Tongue (tissue), 2 donors: ENCODE results near the gene RAMACL. TPM values are rescaled to one million over a fixed set of nuclear protein-coding genes. Genes with fewer than 3 reads are reported as not detected.
"Not testable (repeated sequence)": the region's sequence is repeated elsewhere in the genome, so short reads cannot be mapped to it uniquely, and the experiment has no call there.

Source experiments
- DNase-seq: peaks from one replicate; pipeline ENCODE4 v3.0.0-alpha.2; 2015
- total RNA-seq: library from RNA; depleted of rRNA; stranded (reverse); fragments of >200 nt; gene quantifications from one replicate; pipeline ENCODE4 v1.2.3, GENCODE V29; 2014

The RAMACL gene
- total RNA-seq, 1 donor from 2014 or later = 3.4 TPM

DNA sequence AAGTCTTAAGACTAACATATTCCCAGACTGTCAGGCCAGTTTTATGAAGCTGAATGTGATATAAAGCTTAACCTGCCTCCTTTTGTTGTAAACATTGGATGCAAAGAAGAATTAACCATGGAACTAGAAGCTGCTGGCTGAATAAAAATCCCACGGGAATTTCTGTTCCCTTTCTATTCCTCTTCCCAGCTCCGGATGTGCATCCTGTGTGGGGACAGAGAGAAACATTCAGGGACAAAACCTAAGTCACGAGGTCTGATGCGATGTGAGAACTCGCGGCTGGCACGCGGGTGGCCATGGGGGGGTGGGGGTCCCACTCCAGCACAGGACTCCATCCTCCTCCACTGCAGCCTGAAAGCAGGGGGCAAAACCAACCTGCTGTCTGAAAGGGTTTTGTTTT is 32.2 kb downstream of the RAMACL start:
- DNase-seq = peak; percentile 29

DNA sequence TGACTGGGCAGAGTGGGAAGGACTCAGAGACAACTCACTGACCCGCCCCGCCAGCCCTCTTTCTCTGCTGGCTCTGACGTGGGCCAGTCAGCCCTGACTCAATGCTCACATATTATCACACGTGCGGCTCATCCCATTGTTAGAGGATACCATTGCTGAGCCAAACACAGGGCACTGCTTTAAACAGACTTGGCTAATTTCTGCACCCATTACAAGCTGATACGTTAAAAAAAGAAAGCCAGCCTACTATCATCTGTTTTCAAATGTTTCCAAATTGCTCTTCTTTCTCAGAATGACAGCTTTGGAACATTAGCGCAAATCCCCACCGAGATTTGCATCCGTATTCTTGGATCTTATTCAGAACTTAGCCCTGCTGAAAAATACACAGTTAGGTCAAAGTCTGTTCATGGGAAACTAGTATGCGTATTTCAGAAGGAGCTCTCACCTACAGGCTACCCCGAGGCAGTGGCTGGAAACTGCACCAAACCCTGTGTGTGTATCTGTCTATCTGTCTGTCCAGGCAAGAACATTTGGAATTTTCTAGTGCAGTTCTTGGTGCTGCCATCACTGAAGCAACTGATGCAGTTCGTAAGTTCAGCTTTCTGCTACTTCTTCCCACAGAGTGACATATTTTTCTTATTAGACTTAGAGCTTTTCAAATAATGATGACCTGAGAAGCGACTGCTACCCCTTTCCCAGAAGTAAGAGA is 32.8 kb downstream of the RAMACL start:
- peak; percentile 52 for DNase-seq

DNA sequence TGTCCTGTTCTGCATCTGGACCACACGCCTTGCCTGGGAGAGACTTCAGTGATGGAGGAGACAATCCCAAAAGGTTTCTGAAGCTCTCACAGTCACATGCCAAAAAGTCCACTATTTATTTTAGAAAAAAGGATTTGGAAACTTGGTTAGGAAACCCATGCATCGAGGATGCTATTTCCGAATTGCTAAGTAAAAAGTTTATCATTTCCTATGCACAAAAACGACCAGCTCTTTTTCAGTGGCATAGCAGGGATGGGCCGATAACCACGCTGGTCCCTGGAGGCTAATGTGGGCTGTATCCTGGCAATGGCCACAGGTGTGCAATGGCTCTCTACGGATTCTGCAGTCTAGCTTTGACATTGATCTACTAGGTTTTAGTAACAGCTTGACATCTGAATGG is 33.9 kb downstream of the RAMACL start:
- no peak for DNase-seq

DNA sequence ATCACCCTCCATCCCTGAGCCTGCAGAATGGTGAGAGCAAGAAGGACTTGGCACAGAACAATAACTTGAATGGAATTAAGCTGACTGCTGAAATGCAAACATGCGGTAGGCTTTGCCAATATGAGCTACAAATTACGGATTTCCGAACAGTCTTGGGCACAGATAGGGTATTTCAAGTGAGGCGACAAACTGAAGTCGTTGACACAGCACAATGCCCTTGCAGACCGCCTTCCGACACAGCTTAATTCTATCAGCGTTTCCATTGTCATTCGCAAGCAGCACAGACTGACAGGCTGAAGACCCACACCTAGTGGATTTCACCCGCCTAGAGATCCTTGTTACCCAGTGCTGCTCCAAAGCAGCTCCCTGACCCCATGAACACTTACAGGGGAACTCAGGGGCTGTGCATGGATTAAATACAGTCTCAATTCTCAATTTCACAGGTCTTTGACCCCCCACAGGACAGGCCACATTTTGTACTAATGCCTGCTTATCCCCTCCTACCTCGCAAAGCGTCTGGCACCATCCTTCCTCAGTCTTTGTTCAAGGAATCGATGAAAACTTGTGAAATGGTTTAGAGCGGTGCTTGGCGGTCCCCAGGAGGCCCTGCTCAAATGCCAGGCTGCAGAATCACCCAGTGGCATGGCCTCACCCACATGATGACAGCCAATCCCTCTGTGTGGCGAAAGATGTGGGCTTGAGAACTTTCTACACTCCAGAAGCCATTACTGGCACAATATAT is 34.6 kb downstream of the RAMACL start:
- no peak for DNase-seq

DNA sequence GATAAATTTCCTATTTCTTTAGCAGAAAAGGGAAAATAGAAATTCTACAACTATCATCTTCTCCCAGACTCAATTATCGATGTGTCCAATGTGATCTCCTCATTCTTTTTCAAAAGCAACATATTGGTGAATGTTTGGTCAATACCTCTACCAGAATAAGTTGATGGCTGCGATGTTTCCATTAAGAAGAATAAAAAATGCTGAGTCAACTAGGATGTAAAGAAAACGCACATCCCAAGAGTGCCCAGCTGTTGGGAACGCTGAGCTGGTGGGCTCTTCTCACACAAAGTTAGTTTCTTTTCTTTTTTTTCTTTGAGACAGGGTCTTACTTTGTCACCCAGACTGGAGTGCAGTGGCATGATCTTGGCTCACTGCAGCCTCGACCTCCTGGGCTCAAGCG is 39.8 kb downstream of the RAMACL start:
- DNase-seq = no peak

DNA sequence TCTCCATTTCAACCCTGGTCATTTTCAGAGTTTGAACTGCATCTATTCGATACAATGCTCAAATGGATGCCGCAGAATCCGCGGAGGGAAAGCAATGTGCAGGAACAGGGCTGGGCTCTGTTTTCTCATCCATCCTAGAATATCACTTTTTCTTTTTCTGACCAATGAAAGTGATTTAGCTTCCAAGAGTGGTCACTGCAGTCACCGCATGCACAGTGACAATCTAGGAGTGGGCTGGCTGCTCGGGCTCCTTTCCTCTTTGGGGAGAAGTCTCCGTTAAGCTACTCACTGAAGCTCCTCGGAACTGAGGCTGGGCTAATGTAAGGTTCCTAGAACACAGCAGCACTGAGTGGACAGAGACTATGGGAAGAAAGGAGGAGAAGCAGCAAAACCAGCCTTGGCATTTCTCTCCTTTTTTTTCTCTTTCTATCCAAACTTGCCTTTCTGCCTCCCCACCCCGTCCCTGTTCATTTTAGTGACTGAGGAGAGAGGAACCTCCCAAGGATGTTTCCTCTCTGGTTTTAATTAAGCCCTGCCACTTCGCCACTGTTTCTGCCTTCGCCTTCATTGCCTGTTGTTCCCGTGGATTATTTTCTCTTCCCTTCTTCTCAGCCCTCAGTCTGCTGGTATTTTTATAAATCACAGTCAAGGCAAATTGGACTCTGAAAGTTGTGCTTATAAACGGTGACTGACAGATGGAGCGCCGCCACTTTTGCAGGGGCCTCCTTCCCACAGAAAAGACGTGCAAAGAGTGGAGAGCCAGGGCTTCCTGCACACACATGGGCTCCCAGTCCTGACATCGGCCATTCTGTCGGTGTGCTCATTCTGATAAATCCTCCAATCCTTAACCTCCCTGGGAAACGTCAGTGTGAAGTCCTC is 41.1 kb downstream of the RAMACL start:
- peak; percentile 40 for DNase-seq

DNA sequence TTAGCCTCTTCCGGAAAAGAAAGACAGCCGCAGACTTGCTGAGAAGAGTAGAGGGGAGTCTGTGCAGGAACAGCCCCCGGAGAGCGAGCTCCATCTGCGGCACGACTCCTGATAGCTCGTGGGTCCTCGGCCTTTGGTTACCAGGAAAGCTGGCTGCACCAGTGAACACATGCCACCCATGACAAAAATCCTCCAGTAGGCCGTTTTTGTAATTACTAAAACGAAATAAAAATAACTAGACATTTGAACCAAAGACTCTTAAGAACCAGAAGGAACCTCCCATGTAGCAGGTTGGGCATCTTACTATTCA is 42.2 kb downstream of the RAMACL start:
- no peak for DNase-seq

DNA sequence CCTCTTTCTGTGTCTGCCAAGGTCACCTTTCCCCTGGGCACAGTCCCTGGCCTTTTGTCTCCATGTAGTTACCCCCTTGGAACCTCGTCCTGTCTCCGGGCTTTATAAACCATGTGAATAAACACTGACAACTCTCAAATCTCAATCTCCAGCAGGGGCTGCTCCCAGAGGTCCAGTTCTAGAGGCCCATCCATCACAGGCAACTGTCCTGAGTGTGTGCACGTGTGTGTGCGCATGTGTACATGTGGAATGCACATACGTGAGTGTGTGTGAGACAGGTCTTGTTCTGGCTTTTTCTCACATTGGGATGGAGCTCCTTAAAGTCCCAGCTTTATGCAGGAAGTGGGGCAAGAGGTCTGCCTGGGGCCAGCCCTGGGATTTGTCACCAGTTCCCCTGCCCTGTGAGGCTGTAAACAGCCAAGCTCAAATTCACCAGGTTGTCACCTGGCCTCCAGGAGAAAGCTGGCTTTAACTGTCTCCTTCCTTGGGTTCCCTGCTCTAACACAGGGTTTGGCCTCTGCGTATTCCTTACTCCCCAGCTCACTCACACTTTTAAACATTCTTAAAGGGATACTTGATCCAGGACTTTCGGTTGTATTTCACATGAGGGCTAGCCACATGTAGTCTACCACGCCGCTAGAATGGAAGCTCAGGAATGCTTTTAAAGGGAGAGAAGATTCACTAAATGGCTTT is 42.7 kb downstream of the RAMACL start:
- DNase-seq = no peak

DNA sequence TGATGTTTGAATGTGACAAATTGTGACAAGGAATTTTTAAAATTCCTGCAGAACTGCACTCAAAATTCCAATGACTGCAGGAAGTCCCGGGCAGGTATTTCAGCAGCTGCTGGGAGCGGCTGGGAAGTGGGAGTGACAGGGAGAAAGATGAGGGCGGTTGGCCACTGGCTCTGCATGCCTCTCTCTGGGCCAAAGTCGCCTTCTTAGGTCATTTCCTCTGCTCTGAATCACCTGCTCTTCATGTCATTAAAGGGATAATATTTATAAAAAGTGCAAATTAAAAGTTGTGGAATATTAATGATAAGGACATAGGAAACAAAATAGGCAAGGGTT is 43.9 kb downstream of the RAMACL start:
- no peak for DNase-seq

DNA sequence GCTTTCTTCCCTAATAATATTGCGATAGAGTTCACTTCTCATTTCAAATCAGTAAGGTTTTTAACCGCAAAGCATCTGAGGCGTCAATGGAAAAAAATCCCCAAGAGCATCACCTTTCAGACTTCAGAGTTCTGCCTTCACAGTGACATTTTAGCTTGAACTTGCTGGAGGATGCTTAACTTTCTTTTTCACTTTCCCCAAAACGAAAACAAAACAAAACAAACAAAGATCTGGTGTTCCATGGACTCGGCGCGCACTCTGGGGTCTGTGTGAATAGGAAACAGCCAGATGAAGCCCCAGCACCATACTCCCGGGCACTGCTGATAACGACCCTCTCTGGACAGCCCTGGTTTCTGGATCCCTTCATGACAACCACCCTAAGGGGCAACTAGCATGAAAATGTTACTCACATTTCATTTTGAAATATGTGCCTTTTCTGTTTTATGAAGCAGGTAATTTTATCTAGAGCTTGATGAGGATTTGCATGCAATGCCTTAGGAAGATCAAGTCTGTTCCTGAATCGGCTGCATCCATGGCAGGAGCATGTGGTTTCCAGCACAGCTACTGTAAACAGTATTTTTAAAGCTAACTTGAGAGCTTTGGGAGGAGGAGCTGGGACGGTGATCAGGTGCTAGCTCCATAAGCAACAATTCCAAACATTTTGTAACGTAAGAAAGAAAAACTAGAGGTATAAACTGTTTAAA is 44.5 kb downstream of the RAMACL start:
- DNase-seq = no peak

DNA sequence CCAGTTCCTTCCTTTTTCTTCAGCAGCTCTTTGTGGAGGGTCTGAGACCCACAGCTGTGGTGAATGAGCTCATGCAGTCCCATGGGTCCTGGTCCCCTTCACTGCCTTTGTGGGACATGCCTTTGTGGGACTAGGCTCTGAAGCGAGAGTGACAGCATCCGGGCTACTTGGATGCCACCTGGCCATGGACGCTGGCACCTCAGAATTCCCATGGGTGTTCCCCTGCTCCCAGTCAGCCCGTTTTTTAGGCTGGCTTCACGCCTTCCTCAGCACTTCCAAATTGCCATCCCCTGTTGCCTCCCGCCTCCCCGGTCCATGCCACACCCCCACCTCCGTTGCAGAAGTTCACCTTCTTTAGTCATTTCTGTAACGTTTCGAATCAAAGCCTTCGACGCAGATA is 45.1 kb downstream of the RAMACL start:
- DNase-seq = no peak

DNA sequence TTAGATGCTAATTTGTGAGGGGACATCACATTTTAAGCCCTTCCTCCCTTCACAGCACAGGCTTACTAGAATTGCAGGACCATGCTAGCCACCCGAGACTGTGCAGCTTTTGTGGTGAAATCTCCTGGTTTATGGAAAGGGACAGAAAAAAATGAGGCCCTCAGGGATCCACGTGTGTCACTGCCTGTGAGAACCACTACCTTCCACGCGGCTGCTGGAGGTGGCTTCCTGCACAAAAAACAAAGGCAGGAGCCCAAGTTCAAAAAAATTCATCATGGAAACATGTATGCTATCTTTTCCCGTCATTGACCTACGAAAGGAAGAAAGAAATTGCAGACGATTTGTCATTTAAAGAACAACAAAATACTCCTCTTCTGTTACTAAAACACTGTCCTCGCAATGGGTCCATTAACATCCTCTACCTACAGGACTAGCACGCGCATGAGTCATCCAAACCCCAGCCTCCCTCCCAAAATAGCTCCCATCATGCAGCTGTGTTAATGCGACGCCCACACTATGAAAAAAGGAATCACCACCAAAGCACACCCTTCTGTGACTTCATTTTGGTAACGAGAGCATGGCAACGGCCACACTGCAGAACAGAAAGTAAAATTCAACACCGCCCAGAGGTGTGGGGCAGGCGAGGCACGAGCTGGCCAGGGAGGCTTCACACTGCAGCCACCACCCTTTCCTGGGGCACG is 45.7 kb downstream of the RAMACL start:
- no peak for DNase-seq

DNA sequence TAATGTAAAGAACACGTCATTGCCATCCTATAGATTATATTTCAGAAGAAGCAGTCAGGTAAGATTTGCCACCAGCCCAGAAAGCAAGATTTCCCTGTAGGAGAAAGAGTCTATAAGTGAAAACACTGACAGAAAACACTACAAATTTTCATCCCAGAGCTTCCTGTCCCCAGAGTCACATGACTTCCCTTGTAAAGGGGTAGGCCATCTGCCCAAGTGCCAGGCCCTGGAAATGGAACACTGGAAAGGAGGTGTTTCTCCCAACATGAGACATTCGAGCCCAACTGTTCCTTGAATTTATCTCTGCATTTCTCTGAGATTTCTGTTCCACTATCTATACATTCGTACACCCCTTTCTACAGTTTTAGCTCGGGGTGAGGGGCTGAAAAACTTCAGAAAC is 46.9 kb downstream of the RAMACL start:
- no peak for DNase-seq

DNA sequence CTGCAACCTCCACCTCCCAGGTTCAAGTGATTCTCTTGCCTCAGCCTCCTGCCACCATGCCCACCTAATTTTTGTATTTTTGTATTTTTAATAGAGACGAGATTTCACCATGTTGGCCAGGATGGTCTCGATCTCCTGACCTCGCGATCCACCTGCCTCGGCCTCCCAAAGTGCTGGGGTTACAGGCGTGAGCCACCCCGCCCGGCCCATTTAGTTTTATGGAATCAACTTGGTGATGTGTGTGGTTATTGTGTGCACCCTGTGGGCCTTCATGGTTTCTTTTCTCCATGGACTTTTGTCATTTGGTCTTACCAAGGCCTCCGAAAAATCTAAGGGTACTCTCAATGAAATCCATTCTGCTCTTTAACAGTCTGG is 47.5 kb downstream of the RAMACL start:
- not testable (repeated sequence) for DNase-seq

DNA sequence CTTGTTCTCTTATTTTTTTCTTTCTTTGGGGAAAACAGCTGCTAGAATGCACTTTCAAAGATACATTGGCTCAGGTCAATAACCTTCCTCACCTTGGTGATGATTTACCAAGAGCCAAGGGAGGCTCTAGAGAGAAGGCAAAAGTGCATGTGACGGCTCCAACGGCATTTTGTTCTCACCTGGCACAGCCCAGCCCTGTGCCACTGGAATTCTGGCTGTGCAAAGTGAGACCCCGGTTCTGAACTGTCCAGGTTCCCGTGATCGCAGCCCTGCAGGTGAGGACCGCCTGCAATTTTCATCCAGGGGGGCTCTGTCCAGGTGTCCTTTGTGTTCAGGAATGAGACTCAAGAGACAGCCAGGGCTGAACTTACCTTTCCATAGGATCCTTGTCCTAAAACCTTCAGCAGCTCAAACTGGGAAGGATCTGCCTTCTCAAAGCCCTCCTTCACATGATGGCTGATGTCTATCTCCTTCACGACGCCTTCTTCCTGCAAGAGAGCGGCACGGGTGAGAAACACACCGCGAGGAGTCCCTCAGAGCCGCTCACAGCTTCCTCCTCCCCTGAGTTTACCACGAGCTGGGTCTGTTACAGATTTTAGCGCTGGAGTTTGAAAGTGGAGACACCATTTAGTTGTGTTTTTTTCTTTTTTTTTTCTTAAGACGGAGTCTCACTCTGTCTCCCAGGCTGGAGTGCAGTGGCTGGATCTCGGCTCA is 48.0 kb downstream of the RAMACL start:
- DNase-seq = no peak

DNA sequence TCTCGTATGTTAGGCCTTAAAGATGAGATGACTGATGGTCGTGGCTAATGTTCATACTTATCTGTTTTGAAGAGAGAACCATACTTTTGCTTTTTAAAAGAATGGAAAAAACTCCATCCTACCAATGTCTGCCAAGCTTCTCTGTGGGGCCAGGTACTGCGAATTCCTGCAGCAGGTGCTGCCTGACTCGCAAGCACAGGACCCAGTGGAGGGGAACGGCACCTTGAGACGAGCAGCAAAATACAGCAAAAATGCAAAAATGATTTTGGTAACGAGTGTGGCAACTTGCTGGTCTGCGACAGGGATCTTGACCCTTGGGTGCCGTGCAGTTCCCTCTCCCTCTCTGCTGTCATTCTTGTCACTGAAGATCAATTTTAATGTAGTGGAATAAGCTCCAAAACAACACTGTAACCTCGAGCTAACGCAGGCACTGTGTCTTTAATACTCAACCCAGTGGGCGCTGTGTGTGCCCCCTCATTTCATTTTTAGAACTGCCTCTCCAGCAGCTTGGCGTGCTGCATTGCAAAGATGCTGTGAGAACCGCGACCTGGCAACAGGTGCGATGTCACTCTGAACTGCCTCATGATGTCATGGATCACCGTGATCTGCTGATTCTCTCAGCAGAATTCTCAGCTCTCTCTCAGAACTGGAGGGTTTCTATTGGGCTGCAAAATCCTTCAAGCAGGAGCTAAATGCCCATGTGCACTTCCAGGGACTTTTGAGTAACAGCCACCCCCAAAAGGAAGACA is 51.6 kb downstream of the RAMACL start:
- DNase-seq = no peak

DNA sequence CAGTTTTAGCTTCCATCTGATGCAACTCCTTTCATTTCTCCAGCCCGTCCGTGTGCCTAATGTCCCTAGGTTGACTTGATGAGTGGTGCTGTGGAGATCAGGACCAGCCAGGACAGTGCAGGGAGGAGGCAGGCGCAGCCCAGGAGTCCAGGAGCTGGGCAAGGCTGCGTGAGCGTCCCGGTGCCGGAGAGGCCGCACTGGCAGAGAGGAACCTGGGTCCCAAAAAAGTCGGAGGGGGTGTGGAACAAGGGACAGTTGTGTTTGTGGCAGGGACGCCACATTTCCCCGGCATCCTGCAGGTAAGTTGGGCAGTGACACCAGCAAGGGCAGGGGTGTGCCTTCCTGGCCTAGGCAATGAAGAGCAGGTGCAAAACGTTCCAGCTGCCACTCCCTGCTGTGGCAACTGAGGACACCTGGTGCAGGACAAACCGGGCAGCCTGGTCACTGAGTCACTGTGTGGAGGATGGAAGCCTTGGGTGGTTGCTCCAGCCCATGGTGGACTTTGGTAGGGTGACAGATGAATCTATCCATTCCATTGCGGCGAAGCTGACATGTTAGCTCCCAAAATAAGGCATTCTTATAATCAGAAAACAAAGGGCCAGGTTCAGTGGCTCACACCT is 53.2 kb downstream of the RAMACL start:
- DNase-seq = no peak
